ENCODE measurements around the gene SLC46A2.

Gene SLC46A2

DNA sequence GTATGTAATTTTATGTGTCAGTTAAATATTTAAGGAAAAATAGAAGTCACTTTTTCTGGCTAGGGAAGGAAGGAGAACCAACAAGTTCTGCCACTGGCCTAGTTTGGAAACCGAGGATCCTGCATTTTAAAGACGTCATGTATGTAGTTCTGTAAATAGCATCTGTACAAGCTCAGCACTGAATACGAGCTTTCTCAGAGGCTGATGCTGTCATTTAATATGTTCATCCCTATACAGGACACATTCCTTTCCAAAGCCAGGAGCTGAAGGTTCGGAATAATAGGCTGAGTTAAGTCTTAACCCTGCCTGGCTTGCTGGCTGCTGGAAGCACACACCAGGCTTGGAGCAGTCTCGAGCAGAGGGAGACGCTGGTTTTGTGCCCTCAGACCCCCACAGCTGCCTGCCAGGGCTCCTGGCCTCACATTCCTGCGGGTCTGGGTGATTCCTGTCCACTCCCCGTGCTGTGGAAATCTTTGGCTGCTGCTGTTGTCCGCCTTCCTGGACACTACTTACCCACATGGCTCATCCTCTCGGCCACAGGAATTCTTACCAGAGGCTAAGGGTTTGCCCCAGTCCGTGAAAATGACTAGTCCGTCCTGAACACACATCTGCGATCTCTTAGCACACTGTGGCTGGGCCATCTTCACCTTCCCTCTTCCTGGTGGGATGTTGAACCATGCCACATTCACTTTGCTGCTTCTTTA, 36.6 kb downstream of the SLC46A2 start:
- CTCF ChIA-PET: no interaction called here
- no peak overlapping the region for H3K27ac ChIP-seq
- DNase-seq (ENCODE audit: low spot score): no peak
- TF ChIP-seq, protein P1, sequence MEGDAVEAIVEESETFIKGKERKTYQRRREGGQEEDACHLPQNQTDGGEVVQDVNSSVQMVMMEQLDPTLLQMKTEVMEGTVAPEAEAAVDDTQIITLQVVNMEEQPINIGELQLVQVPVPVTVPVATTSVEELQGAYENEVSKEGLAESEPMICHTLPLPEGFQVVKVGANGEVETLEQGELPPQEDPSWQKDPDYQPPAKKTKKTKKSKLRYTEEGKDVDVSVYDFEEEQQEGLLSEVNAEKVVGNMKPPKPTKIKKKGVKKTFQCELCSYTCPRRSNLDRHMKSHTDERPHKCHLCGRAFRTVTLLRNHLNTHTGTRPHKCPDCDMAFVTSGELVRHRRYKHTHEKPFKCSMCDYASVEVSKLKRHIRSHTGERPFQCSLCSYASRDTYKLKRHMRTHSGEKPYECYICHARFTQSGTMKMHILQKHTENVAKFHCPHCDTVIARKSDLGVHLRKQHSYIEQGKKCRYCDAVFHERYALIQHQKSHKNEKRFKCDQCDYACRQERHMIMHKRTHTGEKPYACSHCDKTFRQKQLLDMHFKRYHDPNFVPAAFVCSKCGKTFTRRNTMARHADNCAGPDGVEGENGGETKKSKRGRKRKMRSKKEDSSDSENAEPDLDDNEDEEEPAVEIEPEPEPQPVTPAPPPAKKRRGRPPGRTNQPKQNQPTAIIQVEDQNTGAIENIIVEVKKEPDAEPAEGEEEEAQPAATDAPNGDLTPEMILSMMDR (conservative IDR thresholded peaks at IDR 0.05; ENCODE audit: low read depth): no peak
- POLR2A ChIA-PET (ENCODE audit: low non-redundant PET): no interaction called here

DNA sequence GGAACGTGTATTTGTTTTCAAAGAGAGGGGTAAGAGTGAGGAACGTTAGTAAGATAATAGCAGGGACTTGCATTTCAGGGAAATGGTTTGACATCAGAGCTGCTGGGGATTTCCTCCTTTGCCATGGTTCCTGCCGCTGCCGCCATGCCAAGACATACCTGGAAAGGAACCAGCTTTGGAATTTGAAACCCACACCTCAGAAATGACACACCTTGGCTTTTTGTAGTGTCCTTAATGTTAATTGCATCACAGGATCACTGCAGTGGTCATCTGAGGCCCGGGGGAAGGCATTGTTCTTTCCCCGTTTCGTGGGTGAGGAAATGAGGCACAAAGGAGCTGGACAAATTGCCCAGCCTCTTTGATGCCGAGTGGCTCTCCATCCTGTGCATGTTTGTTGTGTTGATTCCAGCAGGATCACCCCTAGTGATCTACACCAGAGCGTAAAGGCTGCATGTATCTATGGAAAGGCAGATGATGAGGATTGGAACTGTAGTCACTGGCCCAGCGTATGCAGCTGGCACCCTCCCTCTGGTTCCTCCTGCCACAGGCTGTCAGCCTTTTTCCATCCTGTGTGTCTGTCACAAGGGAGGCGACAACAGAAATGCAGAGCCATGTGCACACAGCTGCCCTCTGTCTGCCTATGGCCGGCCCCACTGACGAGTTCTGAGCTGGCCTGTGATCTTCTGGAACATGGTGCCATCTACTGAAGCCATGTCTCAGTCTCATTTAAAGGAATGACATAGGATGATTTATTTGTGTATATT, 37.8 kb downstream of the SLC46A2 start:
- TF ChIP-seq, protein P1 (conservative IDR thresholded peaks at IDR 0.05; ENCODE audit: low read depth): no peak
- no peak for DNase-seq (ENCODE audit: low spot score)
- POLR2A ChIA-PET (ENCODE audit: low non-redundant PET): no interaction called here
- H3K27ac ChIP-seq: no peak overlapping the region
- CTCF ChIA-PET: no interaction called here

DNA sequence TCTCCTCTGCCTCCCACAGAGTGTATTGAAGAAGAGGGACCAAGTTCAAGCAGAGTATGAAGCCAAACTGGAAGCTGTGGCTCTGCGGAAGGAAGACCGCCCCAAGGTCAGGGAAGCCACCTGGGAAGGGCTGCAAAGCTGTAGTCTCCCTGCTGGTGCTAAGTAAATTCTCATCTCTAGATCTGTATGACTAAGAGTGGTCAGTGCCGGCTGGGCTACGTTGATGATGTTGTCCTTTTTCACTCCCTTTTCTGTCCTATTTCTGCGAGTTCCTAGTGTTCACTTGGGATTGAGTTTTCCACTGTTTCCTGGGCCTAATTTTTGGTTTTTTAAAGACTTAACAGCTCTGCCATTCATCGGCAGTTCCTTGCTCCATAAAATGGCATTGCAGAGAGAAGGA, 39.8 kb downstream of the SLC46A2 start:
- TF ChIP-seq, protein P1 (conservative IDR thresholded peaks at IDR 0.05; ENCODE audit: low read depth): no peak
- CTCF ChIA-PET: no interaction called here
- POLR2A ChIA-PET (ENCODE audit: low non-redundant PET): no interaction called here
- DNase-seq (ENCODE audit: low spot score): no peak
- no peak overlapping the region for H3K27ac ChIP-seq

DNA sequence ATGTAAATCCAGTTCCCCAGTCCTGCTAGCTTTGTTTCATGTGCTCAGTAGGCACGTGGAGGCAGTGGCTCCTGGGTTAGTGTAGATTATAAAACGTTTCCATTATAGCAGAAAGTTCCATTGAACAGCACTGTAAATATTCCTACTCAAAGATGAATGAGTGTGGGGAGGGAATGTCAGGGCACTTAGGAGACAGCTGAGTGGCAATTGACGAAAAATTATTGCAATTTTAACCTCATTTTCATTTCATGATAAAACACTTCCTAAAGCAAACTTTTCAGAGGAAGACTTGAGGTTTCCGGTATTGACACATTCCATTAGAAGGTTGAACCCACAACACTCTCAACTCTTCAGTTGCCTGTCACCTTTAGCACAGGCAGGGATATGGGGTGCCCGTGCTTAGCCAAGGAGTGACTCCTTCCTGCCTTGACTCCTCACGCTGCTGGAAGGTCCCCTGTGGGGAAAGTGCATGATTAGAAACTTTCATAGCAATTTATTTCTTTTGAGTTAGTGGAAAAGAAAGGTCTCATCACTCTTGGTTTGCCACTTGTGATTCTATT, 41.2 kb downstream of the SLC46A2 start:
- TF ChIP-seq, protein P1 (conservative IDR thresholded peaks at IDR 0.05; ENCODE audit: low read depth): no peak
- no peak overlapping the region for H3K27ac ChIP-seq
- DNase-seq (ENCODE audit: low spot score): no peak
- ChIA-PET CTCF (interaction anchor here (0.6 kb wide), 1 partner anchor 53 kb away, joined by 3 read pairs; no protein-coding TSS in a partner anchor), POLR2A (ENCODE audit: low non-redundant PET) (no interaction called here)

DNA sequence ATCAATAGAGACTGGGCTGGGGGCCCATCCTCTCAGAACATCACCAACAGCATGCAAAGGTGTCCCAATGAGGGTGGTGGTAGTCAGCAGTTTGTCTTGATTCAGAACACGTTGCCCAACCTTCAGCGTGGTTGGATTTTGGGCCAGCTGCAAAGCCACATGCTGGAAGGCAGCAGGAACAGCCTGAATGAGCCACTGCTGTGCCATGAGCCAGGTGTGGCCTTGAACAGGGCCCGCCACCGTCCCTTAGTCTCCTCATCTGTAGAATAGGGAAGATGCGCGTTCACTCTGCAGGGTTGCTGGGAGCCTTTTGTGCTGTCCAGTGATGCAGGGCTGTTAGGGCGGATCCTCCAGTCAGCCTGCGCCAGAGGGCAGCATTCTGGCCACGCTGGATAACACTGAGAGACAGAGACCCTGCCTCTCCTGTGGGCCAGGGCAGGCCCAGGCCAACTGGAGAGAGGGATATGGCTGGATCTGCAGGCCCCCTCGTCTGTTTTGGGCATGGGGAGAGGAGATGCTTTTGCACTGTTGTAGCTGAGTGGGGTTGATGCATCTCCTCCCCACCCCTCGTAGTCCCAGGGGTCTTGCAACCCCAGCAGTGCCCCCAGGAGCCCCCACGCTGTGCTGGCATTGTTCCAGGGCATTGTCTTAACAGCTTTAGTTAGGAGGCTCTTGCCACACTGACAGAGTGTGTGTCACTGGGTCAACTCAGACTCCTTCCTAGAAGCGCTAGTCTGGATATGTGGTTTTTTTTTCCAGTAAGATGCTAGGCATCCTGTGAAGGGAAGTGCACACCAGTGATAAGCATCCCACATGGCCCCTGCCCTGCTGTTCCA, 42.1 kb downstream of the SLC46A2 start:
- ChIA-PET POLR2A (ENCODE audit: low non-redundant PET) (no interaction called here), CTCF (interaction anchor here (0.5 to 0.6 kb wide), 3 partner anchors 54 to 461 kb away, joined by 3 read pairs; no protein-coding TSS in a partner anchor)
- TF ChIP-seq, protein P1 (conservative IDR thresholded peaks at IDR 0.05; ENCODE audit: low read depth): no peak
- no peak for DNase-seq (ENCODE audit: low spot score)
- no peak overlapping the region for H3K27ac ChIP-seq

Data from RWPE1 (cell line).